HG03064 (cell line): ENCODE measurements around the gene SH3BP5.

ENCODE experiments used
- ATAC-seq: cut with Tn5 transposase; IDR thresholded peaks from one replicate; pipeline ENCODE4 v1.9.1; 2021; ENCODE audit warnings: low read depth; ENCODE audit not compliant: unreplicated experiment

Gene SH3BP5

DNA sequence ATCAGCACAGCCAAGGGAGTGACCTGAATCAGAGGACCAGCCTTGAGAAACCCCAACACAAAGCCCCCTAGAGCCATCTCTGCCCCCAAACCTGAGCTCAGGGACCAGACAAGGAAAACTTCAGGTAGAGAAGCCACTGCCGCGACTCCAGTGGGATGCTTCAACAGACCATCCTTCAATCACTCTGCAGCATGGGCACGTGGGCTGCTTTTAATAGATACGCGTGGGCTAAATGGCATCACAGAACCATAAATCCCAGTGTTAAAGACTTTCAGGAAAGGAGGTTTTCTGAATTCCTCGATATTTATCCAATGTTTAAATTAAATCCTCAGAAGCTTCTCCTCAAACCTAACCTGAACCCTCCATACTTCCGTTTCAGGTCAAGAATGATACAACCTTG, 30.6 kb downstream of the SH3BP5 start:
- ATAC-seq, result no peak

DNA sequence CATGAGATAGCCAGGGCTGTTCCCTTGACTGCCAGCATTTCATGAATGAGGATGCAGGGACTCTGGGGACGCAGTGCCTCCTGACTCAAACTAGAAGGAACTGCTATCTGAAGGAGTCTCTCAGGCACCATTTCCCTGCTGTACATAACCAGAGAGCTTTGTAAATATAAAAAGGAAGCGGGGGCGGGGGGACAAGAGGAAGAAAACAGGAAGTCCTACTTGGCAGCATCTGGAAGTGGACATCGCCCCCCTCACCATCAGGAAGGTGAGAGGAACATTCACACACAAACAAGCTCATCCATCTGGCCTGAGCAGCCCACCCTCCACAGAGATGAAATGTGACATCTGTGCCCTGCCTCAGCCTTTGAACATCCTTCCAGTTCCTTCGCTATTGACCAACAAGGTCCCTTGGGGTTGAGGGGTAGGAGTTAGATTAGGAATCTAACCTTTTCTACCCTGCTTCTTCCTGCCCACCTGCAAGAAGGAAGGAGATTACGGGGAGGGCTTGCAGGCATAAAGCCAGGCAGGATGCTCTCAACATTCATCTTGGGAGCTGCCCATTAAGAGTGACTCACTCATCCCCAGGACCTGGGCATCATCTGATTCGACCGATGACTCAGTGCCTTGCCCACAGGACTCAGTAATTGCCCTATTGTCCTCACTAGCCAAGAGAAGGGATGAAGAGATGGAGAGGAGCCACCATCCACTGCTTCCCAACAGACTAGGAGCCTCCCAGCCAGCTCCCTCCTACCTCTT, 31.9 kb downstream of the SH3BP5 start:
- no peak for ATAC-seq

GRCh38 chr3:15299036-15299435, 33.4 kb downstream of the SH3BP5 start:
- ATAC-seq, result no peak

DNA sequence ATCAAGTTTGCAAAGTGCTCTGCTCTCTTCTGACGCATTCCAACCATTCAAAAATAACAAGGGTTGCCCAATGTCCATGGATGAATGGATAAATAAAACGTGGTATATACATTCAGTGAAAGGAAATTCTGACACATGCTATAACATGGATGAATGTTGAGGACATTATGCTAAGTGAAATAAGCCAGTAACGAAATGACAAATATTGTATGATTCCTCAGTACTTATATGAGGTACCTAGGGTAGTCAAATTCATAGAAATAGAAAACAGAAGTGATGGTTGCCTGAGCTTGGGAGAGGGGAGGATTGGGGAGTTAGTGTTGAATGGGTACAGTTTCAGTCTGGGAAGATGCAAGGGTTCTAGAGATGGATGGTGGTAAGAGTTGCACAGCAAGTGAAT, 33.9 kb downstream of the SH3BP5 start:
- no peak for ATAC-seq

DNA sequence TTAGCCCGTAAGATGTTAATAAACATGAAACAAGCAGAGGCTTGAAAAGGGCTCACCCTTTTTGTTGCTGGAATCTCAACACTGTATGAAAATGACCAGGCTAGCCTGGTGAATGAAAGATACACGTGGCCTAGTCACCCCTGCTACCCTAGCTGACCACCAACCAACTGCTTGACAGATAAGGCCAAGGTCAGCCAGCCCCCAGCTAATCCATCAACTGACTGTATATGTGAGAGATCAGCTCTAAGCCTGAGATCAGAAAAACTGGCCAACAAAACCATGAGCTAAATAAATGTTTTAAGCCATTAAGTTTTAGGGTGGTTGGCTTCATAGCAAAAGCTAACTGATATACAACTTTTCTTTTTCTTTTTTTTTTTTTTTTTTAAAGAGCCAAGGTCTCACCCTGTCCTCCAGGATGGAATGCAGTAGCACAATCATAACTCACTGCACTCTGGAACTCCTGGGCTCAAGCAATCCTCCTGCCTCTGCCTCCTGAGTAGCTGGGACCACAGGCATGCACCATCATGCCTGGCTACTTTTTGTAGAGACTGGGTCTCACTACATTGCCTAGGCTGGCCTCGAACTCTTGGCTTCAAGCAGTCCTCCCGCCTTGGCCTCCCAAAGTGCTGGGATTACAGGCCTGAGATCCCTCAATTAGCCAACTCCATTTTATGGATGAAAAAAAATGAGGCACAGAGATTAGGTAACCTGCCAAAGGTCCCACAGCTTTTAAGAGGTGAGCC, 34.6 kb downstream of the SH3BP5 start:
- no peak for ATAC-seq

GRCh38 chr3:15295506-15295905, 36.9 kb downstream of the SH3BP5 start:
- ATAC-seq, result no peak

DNA sequence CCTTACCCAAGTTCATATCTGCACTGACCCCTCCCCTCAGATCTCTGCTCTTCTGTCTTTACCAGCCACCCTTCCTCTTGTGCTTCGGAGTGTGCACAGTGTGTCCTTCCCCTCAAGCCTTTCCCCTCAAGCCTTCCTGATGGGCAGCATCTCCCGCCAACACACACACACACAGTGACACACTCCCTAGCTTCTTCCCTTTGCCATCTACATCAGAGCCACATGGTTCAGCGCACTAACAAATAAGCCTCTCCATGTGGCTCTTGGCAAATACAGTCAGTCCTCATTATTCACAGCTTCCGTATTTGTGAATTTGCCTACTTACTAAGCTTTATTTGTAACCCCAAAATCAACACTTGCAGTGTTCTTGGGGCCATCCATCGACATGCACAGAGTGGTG, 37.5 kb downstream of the SH3BP5 start:
- ATAC-seq, result no peak

GRCh38 chr3:15292765-15293522, 39.4 kb downstream of the SH3BP5 start:
- no peak for ATAC-seq

DNA sequence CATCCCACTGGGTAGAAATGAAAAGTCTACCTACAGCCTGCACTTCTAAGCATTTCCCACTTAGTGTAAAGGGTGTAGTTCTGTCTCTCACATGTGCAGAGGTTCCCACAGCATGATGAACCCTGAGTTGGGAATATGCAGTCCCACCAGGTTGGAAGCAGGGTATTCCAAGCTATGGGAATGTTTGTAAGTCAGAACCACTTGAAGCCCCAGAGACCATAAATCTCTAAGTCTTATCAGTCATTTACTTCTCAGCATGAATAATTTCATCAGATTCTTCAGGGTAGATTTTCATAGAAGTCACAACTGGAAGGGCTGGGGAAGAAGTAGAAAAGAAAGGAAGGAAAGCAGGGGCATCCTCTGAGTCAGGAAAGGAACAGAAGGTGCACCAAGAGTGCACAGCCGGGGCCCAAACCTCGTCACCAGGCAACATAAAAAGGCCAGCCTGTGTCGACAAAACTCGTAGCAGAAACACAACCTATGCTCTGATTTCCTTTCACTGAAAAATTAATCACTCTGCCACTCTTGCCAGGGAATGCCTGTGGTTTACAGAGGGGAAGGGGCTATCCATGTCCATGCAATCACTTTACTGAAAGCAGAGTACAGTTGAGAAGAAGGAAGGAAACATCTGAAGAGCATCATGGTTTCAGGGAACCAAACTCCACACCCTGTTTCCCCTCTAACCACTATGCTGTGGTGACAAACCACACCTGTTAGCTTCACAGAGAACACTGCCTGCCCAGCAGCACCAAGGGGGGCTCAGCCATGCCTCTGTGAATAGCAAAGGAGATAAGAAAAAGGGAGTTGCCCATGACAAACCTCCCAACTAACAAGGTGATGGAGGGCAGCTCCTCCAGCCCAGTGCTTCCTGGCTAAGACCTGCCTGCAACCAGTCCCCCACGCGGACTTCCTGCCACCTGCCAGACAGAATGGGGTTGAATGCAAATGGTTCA, 40.5 kb downstream of the SH3BP5 start:
- peak; percentile 89 for ATAC-seq

- no peak for ATAC-seq
These were observed 41.6 kb downstream of the SH3BP5 start for GRCh38 chr3:15290736-15291135.

DNA sequence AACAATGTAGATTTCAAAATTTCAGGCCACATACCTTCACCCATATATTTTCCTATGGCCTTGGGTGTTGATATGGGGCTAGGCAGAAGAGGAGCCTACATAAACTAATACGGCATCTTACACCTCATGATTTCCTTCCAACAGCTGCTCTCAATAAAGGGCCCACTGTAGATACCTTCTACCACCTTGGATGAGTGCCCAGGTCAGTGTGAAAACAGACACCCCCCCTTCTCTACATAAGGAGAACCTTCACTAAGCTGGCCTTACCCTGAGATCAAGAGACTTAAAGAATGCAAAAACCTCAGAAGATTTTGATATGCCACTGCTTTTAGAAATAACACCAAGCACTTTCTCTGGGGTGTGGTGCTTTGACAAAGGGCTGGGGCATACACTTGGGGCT, 42.7 kb downstream of the SH3BP5 start:
- no peak for ATAC-seq

DNA sequence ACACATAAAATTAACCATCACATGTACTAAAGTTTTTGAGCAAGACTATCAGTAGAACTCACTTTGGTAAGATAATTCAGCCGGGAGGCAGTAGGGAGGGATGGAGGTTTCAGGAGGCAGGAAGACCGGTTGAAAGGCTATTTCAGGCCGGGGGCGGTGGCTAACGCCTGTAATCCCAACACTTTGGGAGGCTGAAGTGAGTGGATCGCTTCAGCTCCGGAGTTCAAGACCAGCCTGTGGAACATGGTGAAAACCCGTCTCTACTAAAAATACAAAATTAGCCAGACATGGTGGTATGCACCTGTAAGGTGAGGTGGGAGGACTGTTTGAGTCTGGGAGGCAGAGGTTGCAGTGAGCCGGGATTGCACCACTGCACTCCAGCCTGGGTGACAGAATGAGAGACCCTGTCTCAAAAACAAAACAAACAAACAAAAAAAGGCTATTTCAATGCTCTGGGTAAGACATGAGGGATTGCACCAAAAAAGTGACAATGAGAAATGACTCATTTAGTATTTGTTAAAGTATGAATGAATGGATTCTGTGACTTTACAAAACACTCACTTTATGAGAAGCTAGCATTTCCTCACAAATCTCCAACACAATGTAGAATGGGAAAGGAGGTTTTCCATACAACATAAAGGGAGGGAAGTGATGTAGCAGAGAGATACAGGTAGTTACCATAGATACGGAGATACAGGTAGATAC, 43.9 kb downstream of the SH3BP5 start:
- no peak for ATAC-seq

- no peak for ATAC-seq
These were observed 44.6 kb downstream of the SH3BP5 start for GRCh38 chr3:15287565-15288330.

DNA sequence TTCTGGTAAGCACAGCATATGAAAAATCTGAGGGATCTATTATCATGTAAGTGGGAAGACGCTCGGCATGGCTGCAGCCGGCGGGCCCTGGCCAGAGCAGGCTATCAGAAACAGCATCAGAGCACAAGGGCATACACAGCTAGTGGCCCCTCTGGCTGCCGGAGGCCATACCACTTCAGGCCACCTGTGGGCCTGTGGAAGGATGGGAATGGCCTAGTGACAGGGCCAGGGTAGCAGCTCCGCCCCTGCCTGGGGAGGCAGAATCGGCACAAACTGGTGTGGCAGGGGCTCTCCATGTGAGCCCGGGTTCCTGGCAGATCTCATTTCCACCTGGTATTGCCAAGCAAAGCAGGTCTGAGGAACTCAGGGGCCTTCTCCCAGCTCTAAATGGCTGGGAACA, 46.4 kb downstream of the SH3BP5 start:
- no peak for ATAC-seq

- no peak for ATAC-seq
These were observed 48.1 kb downstream of the SH3BP5 start for GRCh38 chr3:15284121-15284889.

GRCh38 chr3:15283702-15284101, 48.7 kb downstream of the SH3BP5 start:
- no peak for ATAC-seq

- ATAC-seq, result no peak
These were observed 50.6 kb downstream of the SH3BP5 start for GRCh38 chr3:15281817-15282216.

DNA sequence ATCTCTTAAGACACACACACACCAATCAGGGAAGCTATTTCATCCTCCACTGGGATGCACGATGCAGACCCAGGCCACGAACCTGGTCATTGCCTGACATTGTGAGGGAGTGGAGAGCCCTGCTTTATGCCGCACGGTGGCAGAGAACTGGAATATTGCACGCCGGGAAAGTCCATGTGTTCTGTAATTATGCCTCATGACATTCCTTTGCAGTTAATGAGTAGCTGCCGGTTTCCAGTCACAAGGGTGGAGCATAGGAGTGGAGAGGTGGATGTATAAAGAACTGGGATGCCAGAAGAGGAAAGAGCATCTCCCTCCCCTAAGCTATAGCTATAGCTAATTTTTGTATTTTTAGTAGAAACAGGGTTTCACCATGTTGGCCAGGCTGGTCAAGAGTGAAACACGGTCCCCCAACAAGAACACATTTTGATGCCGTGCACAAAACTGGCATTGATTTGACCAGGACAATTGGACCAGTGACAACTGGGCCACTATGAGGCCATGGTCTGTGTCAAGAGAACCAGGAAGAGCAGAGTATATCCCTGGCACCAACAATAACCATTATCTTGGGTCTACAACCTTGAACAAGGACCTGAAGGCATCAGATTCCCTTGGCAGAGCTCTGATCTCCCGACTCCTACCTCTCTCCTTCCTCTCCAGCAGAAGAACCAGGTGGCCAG, 51.4 kb downstream of the SH3BP5 start:
- no peak for ATAC-seq
